ENCODE data around the gene MAD1L1. TPM values are rescaled to one million over a fixed set of nuclear protein-coding genes. Genes with fewer than 3 reads are reported as not detected.

The MAD1L1 gene
- total and polyA plus RNA-seq, 2 of the 8 experiments (the other 6 are each of a cell fraction or from before 2014, with no cell fraction given), result 40.4 to 44.6 TPM

GRCh38 chr7:1890289-1891235, 342.2 kb downstream of the MAD1L1 start:
- no peak overlapping the region for H2BK120ac ChIP-seq (replicated peaks; ENCODE audit: low read depth, low read length)
- H3K14ac ChIP-seq (ENCODE audit: insufficient read length), result no peak overlapping the region
- no peak overlapping the region for H4K91ac ChIP-seq (replicated peaks; ENCODE audit: insufficient read length, low read length)
- FAIRE-seq, result no peak
- H3K4me1 ChIP-seq (replicated peaks in 1 of 4; ENCODE audit: control insufficient read depth in 3 of 4, insufficient read depth in 4 of 4, low read length in 3 of 4), result 0 out of 7 replicates have a peak, but pooled peaks cover 0 to 2% (median 0%) of the 10 kb centered on the region in 4 experiments
- no peak overlapping the region for H3K18ac ChIP-seq (ENCODE audit: extremely low read depth, low read length)
- H3K27me3 ChIP-seq (replicated peaks in 1 of 4; ENCODE audit: control insufficient read depth in 3 of 4, extremely low read depth in 1 of 4, insufficient read depth in 3 of 4, low read length in 3 of 4), result no peaks in the 10 kb centered on the region
- no peak overlapping the region; the same call in 1 of the 2 replicates for H4K8ac ChIP-seq (ENCODE audit: extremely low read depth, insufficient read depth, low read length)
- H2BK5ac ChIP-seq (ENCODE audit: low read depth, low read length), result no peak overlapping the region
- ChIA-PET POLR2A (ENCODE audit: partially characterized antibody) (no interaction called here), CTCF (ENCODE audit: partially characterized antibody) (interaction anchor here (0.6 kb wide), 1 partner anchor 83 kb away, joined by 3 read pairs; no protein-coding TSS in a partner anchor)
- no peak overlapping the region for H3K27ac ChIP-seq (ENCODE audit: low read depth, low read length)
- H2BK20ac ChIP-seq (ENCODE audit: low read length), result no peak overlapping the region
- H3K9ac ChIP-seq (replicated peaks in 1 of 4; ENCODE audit: extremely low read depth in 1 of 4, low read depth in 3 of 4, low read length in 3 of 4), result no peak overlapping the region
- H3K4me2 ChIP-seq (ENCODE audit: insufficient read depth in 1 of 2, low read depth in 2 of 2, low read length in 2 of 2), result no peak overlapping the region
- no peak overlapping the region for H2AFZ ChIP-seq (ENCODE audit: low read length)
- H3K56ac ChIP-seq (replicated peaks; ENCODE audit: insufficient read length, low read depth, low read length), result no peak overlapping the region
- H2BK12ac ChIP-seq (ENCODE audit: low read depth, low read length), result no peak overlapping the region
- peaks cover 13 to 20% of the 10 kb centered on the region in 2 experiments for H3K9me3 ChIP-seq (ENCODE audit: insufficient read depth in 2 of 2, low read depth in 1 of 2, low read length in 1 of 2)
- WGBS, 2 experiments (ENCODE audit: extremely low coverage in 1 of 2, insufficient coverage in 1 of 2, insufficient read length in 1 of 2, insufficient replicate concordance in 2 of 2, low coverage in 1 of 2, low lambda C conversion rate in 2 of 2, missing lambda C conversion rate in 1 of 2), result 92% methylated on average over 24 of the region's 26 CpGs; no CpG with 5 or more reads in 1 of the 2 experiments
- no peak overlapping the region for H4K5ac ChIP-seq (ENCODE audit: insufficient read length, low read depth, low read length)
- no peaks in the 10 kb centered on the region for H3K23me2 ChIP-seq (ENCODE audit: low read depth, low read length)
- H3K23ac ChIP-seq (ENCODE audit: insufficient read length), result no peak overlapping the region
- TF ChIP-seq YY1 (IDR thresholded peaks at IDR 0.05; ENCODE audit: low read depth, low read length), result no peak
- TF ChIP-seq, protein P1, sequence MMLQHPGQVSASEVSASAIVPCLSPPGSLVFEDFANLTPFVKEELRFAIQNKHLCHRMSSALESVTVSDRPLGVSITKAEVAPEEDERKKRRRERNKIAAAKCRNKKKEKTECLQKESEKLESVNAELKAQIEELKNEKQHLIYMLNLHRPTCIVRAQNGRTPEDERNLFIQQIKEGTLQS (IDR thresholded peaks at IDR 0.05; ENCODE audit: insufficient read depth, low read depth, low read length), result no peak
- H4K20me1 ChIP-seq (replicated peaks in 1 of 2; ENCODE audit: control insufficient read depth in 1 of 2, insufficient read depth in 2 of 2, low read length in 2 of 2), result peaks cover 0 to 18% of the 10 kb centered on the region in 2 experiments
- no peak overlapping the region for H2BK15ac ChIP-seq (ENCODE audit: low read length)
- 0 out of 2 replicates have a peak, but pooled peaks cover 4% of the 10 kb centered on the region for H3K79me1 ChIP-seq (ENCODE audit: low read depth, low read length)
- H2AK5ac ChIP-seq (ENCODE audit: low read depth, low read length), result no peak overlapping the region
- DNase-seq (ENCODE audit: low read depth in 1 of 2, low spot score in 2 of 2), result no peak
- no peaks in the 10 kb centered on the region for H3K79me2 ChIP-seq (ENCODE audit: control insufficient read depth in 1 of 2, insufficient read depth in 2 of 2, low read length in 2 of 2)
- no peak overlapping the region for H3K4ac ChIP-seq (replicated peaks; ENCODE audit: insufficient read length, low read depth, low read length)
- H3K36me3 ChIP-seq (ENCODE audit: control insufficient read depth in 2 of 4, insufficient read depth in 4 of 4, low read length in 3 of 4), result peaks cover 0 to 18% (median 13%) of the 10 kb centered on the region in 4 experiments; a peak in 4 of 8 replicates
- no peak overlapping the region for H3K4me3 ChIP-seq (ENCODE audit: extremely low read depth in 1 of 4, insufficient read depth in 2 of 4, low read depth in 3 of 4, low read length in 4 of 4)
